GM06990 (cell line): ENCODE measurements around the gene IHH.

Experiments used
- DNase-seq: peaks from one replicate; pipeline ENCODE4 v3.0.0-alpha.2; 2011; ENCODE audit not compliant: insufficient read length; ENCODE audit errors: extremely low read depth
- H3K27me3 ChIP-seq: replicated peaks from 2 replicates; pipeline ENCODE4 v1.6.0; 2011; ENCODE audit warnings: low read length; ENCODE audit not compliant: control insufficient read depth, insufficient read depth
- H3K36me3 ChIP-seq: 2 replicates; pipeline ENCODE4 v1.5.1; 2011; ENCODE audit warnings: low read length; ENCODE audit not compliant: control insufficient read depth, insufficient read depth
- H3K4me3 ChIP-seq: replicated peaks from 2 replicates; pipeline ENCODE4 v1.5.1; 2011; ENCODE audit warnings: low read depth, mild to moderate bottlenecking, control low read depth, low read length
- TF ChIP-seq, protein P1 (sequence below): IDR thresholded peaks from 2 replicates; pipeline ENCODE4 v1.5.1; 2011; ENCODE audit warnings: low read length, control low read depth, mild to moderate bottlenecking, inconsistent platforms; ENCODE audit not compliant: insufficient read depth, poor library complexity, severe bottlenecking

The IHH gene

DNA sequence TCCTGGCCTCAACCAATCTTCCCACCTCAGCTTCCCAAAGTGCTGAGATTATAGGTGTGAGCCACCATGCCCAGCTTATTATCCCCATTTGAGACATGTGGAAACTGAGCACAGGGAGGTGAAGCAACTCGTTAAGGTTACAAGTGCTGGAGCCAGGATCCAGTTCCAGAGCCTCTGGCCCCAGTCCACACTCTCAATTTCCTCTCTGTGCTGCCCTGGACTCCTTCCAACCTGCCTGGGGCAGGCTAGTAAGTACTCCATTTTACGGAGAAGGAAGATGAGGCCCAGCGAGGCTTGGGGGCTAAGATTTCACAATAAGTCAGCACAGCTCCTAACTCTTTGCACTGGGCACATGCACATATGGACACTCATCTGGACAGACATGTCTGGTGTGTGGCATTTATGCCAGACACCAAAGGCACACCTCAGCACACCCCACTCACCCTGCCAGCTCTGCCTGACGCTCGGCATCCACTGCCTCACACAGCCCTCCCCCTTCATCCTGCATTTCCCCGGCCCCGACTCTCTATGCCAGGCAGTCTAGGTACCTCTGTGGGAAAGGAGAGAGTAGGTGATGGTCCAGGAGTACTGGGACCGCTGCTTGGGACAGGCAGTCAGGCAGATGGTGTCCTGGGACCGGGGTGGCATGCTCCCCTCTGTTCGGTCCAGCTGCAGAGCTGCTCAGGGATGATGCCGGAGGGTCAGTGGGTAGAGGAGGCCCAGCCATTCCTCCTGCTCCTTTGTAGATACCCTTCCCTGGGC is 39.9 kb downstream of the IHH start:
- DNase-seq, result no peak
- Histone ChIP-seq H3K4me3 (no peak overlapping the region), H3K27me3 (peaks cover 1% of the 10 kb centered on the region; the same call in 1 of the 2 replicates), H3K36me3 (no peaks in the 10 kb centered on the region)
- TF ChIP-seq, protein P1, sequence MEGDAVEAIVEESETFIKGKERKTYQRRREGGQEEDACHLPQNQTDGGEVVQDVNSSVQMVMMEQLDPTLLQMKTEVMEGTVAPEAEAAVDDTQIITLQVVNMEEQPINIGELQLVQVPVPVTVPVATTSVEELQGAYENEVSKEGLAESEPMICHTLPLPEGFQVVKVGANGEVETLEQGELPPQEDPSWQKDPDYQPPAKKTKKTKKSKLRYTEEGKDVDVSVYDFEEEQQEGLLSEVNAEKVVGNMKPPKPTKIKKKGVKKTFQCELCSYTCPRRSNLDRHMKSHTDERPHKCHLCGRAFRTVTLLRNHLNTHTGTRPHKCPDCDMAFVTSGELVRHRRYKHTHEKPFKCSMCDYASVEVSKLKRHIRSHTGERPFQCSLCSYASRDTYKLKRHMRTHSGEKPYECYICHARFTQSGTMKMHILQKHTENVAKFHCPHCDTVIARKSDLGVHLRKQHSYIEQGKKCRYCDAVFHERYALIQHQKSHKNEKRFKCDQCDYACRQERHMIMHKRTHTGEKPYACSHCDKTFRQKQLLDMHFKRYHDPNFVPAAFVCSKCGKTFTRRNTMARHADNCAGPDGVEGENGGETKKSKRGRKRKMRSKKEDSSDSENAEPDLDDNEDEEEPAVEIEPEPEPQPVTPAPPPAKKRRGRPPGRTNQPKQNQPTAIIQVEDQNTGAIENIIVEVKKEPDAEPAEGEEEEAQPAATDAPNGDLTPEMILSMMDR, result no peak

DNA sequence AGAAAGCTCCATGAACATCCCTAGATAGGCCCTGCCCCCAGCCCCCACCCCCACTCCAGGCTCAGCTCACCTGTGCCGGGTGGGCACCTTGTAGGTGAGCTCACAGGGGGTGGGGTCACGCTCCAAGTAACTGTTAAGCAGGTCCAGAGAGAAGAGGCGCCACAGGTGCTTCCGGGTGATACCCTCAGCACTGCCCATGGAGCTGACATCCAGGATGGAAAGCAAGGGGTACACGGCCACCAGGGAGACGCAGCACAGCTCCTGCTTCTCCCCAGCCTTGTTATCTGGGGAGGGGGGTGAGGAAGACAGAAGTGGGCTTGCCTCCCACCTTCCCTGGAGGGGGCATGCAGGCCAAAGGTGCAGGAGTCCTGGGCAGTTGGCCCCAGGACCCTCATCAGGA is 41.3 kb downstream of the IHH start:
- peaks cover 1% of the 10 kb centered on the region; the same call in 1 of the 2 replicates for H3K27me3 ChIP-seq
- H3K4me3 ChIP-seq, result no peak overlapping the region
- DNase-seq, result no peak
- no peaks in the 10 kb centered on the region for H3K36me3 ChIP-seq
- TF ChIP-seq, protein P1, result no peak

DNA sequence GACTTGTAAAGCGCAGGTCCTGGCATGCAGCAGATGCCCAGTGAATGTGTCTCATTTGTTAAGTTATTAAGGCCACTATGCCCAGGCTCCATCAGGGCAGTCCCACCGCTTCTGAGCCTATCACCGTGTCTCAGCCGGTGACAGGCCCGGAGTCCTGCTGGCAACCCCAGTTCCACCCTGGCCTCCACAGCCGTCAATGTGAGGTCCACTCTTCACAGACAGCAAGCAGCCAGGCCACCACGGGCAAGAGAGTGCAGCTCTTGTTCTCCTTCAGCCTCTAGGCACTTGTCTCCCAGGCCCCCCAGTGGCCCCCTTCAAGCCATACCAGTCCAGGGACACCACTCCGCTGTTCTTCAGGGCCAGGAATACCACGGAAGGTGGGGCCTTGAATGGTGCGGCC is 42.0 kb downstream of the IHH start:
- DNase-seq, result no peak
- H3K36me3 ChIP-seq, result no peaks in the 10 kb centered on the region
- H3K4me3 ChIP-seq, result no peak overlapping the region
- H3K27me3 ChIP-seq, result peaks cover 1% of the 10 kb centered on the region; the same call in 1 of the 2 replicates
- TF ChIP-seq, protein P1, result no peak

DNA sequence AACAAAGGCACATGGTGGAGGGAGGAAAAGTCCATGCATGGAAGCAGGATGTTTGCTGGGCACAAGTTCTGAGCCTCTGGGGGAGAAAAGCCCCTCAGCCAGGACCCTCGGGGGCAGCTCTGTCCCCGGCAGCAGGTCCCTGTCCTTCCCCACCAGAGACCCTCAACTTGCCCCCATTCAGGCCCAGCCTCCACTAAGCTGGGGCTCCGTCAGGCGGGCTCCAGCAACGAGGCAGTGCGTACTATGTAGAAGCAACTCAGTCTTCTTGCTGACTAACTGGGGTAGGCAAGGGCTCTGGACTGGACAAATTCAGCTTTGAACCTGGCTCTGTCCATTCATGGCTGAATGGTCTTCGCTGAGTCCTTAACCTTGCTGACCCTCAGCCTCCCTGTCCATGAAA is 42.4 kb downstream of the IHH start:
- no peak for DNase-seq
- TF ChIP-seq, protein P1, result no peak

DNA sequence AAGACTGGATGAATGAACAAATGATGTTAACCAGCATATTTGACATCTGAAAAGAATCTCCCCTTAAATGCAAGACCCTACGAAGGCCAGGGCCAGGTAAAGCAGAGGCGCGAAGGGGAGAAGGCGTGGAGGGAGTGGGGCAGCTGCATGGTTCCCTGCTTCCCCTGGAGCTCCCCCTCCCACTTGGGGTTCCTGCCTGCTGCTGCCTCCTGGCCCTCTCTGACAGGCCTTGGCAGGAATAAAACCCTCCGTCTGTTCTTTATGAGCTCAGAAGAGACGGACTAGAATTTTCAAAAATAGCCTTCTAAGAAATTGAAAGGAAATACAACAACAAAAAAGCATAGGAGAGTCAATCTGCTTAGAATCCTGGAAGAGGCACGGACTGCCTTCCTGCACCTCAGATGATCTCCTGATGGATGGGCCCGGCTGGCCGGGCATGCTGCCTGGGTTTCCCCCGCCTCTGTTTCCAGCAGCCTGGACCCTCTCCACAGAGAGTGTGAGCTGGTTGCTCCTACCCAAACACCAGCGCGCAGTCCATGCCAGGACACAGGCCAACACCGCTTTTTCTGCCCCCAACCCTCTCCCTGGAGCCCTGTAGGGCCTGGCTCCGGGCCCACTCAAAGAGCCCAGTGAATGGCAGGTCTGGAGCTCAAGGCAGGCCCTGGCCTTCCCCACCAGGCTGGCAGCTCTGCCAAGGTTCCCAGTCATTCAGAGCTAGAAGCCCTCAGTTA is 43.4 kb downstream of the IHH start:
- peaks cover 1% of the 10 kb centered on the region; the same call in 1 of the 2 replicates for H3K27me3 ChIP-seq
- no peaks in the 10 kb centered on the region for H3K36me3 ChIP-seq
- H3K4me3 ChIP-seq, result no peak overlapping the region
- no peak for DNase-seq
- TF ChIP-seq, protein P1, result no peak

More for the DNA sequence above, 42.4 kb downstream of the IHH start:
- peaks cover 1% of the 10 kb centered on the region; the same call in 1 of the 2 replicates for H3K27me3 ChIP-seq
- no peak overlapping the region for H3K4me3 ChIP-seq
- H3K36me3 ChIP-seq, result no peaks in the 10 kb centered on the region
